K562 (cell line): ENCODE results near the gene PIP5K1B. TPM values are rescaled to one million over a fixed set of nuclear protein-coding genes. Genes with fewer than 3 reads are reported as not detected.

Source experiments
- DPF2 ChIP-seq: fragments of 450-650 bp; IDR thresholded peaks from 2 replicates; pipeline ENCODE4 v1.6.1; 2016
- HDAC1 ChIP-seq, 2 experiments: fragments of 450-650 bp; IDR thresholded peaks; 2 replicates each; pipeline ENCODE4 v1.6.1; 2016 to 2017; ENCODE audit warnings: inconsistent platforms in 1 of 2, mild to moderate bottlenecking in 1 of 2, moderate library complexity in 1 of 2
- HLTF ChIP-seq: fragments of 450-650 bp; IDR thresholded peaks from 2 replicates; pipeline ENCODE4 v1.6.1; 2016
- MECOM ChIP-seq: fragments of 250-450 bp; sonication (Bioruptor Pico); IDR thresholded peaks from 2 replicates; pipeline ENCODE4 v1.8.0; 2022; ENCODE audit warnings: inconsistent platforms
- MTA3 ChIP-seq: fragments of 450-650 bp; formaldehyde crosslinking; IDR thresholded peaks from 2 replicates; pipeline ENCODE4 v1.6.1; 2017; ENCODE audit warnings: mild to moderate bottlenecking, borderline replicate concordance
- MYNN ChIP-seq, 2 experiments: sonication (generic); formaldehyde crosslinking in 1 of 2; IDR thresholded peaks; 2 replicates each; pipeline versions ENCODE4 v1.5.0 to v1.6.1; 2016 to 2020; ENCODE audit warnings: antibody characterized with exemption in 1 of 2, missing genetic modification reagents in 1 of 2
- NFE2 ChIP-seq: IDR thresholded peaks from 2 replicates; pipeline ENCODE4 v1.6.1; 2014; ENCODE audit warnings: antibody characterized with exemption, low read depth
- POLR2A ChIP-seq: fragments of 450-650 bp; conservative IDR thresholded peaks from 2 replicates; pipeline ENCODE4 v1.6.1; 2016
- SMARCA4 ChIP-seq: fragments of 450-650 bp; IDR thresholded peaks from 2 replicates; pipeline ENCODE4 v1.6.1; 2016
- SP1 ChIP-seq: sonication (generic); formaldehyde crosslinking; IDR thresholded peaks from 2 replicates; pipeline ENCODE4 v1.8.1; 2022; ENCODE audit warnings: mild to moderate bottlenecking, missing genetic modification reagents
- TBL1XR1 ChIP-seq, 2 experiments: IDR thresholded peaks; 2 replicates each; pipeline ENCODE4 v1.6.1; 2012; ENCODE audit warnings: improper control_type of control experiment in 2 of 2, low read length in 2 of 2, mild to moderate bottlenecking in 1 of 2
- ZKSCAN3 ChIP-seq: fragments of 250-450 bp; sonication (Bioruptor Pico); IDR thresholded peaks from 2 replicates; pipeline ENCODE4 v1.4.0; 2020
- ZNF316 ChIP-seq: fragments of 450-650 bp; IDR thresholded peaks from 2 replicates; pipeline ENCODE4 v1.6.1; 2016
- ZNF707 ChIP-seq: fragments of 250-450 bp; sonication (Bioruptor Pico); conservative IDR thresholded peaks from 2 replicates; pipeline ENCODE4 v1.8.0; 2022; ENCODE audit warnings: inconsistent platforms, mild to moderate bottlenecking, moderate library complexity
- polyA plus RNA-seq, 8 experiments: library from polyadenylated mRNA; depleted of rRNA in 4 of 8; stranded (reverse) in 5 of 8; unstranded in 3 of 8; fragments of >200 nt; fragmentation: Nextera tagmentation in 2 of 8; fragmentation: Illumina TruSeq in 1 of 8; extraction: Ambion mirVana in 2 of 8; extraction: Trizol in 1 of 8; gene quantifications; 2 replicates each; pipeline versions ENCODE4 v1.2.1 to v1.2.3, GENCODE V29; 2011 to 2014; ENCODE audit warnings: inconsistent platforms in 1 of 8, missing spikeins in 1 of 8
- total RNA-seq, 7 experiments: library from RNA; depleted of rRNA in 6 of 7; stranded (reverse); fragments of >200 nt in 6 of 7; fragmentation: Illumina TruSeq in 2 of 7; extraction: Trizol in 2 of 7; gene quantifications; 2 replicates each; pipeline versions ENCODE4 v1.2.1 to v1.2.3, GENCODE V29; 2011 to 2021; ENCODE audit warnings: low replicate concordance in 1 of 7
- TF ChIP-seq, protein P1 (sequence below), 2 experiments: fragments of 450-650 bp; IDR thresholded peaks; 2 replicates each; pipeline ENCODE4 v1.6.1; 2016; ENCODE audit warnings: mild to moderate bottlenecking in 2 of 2, borderline replicate concordance in 1 of 2, low read depth in 1 of 2, moderate library complexity in 1 of 2
- TF ChIP-seq, protein P2 (sequence below): fragments of 450-650 bp; formaldehyde crosslinking; IDR thresholded peaks from 2 replicates; pipeline ENCODE4 v1.4.0; 2020; ENCODE audit warnings: mild to moderate bottlenecking, mixed read lengths
- TF ChIP-seq, protein P3 (sequence below): fragments of 450-650 bp; formaldehyde crosslinking; conservative IDR thresholded peaks from 2 replicates; pipeline ENCODE4 v1.4.0; 2022; ENCODE audit warnings: mild to moderate bottlenecking, missing genetic modification characterization
- TF ChIP-seq, protein P4 (sequence below): fragments of 250-450 bp; sonication (Bioruptor Pico); IDR thresholded peaks from 2 replicates; pipeline ENCODE4 v1.8.0; 2022; ENCODE audit warnings: moderate library complexity, mild to moderate bottlenecking, inconsistent platforms

Gene PIP5K1B
- total and polyA plus RNA-seq, 9 of the 15 experiments (the other 6 are each of a cell fraction or from before 2014, with no cell fraction given): 3.1 to 12.9 (median 7.4) TPM

DNA sequence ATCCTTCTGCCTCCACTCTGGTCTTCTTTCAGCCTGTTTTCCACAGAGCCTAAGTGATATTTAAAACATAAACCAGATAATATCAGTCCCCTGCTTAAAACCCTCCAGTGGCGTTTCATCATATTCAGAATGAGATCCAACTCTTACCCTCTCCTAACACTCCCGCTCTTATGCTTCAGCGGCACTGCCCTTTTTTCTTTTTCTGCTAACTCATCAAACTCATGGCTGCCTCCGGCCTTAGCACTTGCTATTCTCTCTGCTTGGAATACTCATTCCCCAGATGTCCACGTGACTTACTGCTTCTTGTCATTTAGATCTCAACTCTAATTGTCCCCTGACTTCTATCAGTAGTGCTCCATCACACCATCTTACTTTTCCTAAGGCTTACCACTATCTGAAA, 73.6 kb downstream of the PIP5K1B start (continued):
- TF ChIP-seq, protein P1, sequence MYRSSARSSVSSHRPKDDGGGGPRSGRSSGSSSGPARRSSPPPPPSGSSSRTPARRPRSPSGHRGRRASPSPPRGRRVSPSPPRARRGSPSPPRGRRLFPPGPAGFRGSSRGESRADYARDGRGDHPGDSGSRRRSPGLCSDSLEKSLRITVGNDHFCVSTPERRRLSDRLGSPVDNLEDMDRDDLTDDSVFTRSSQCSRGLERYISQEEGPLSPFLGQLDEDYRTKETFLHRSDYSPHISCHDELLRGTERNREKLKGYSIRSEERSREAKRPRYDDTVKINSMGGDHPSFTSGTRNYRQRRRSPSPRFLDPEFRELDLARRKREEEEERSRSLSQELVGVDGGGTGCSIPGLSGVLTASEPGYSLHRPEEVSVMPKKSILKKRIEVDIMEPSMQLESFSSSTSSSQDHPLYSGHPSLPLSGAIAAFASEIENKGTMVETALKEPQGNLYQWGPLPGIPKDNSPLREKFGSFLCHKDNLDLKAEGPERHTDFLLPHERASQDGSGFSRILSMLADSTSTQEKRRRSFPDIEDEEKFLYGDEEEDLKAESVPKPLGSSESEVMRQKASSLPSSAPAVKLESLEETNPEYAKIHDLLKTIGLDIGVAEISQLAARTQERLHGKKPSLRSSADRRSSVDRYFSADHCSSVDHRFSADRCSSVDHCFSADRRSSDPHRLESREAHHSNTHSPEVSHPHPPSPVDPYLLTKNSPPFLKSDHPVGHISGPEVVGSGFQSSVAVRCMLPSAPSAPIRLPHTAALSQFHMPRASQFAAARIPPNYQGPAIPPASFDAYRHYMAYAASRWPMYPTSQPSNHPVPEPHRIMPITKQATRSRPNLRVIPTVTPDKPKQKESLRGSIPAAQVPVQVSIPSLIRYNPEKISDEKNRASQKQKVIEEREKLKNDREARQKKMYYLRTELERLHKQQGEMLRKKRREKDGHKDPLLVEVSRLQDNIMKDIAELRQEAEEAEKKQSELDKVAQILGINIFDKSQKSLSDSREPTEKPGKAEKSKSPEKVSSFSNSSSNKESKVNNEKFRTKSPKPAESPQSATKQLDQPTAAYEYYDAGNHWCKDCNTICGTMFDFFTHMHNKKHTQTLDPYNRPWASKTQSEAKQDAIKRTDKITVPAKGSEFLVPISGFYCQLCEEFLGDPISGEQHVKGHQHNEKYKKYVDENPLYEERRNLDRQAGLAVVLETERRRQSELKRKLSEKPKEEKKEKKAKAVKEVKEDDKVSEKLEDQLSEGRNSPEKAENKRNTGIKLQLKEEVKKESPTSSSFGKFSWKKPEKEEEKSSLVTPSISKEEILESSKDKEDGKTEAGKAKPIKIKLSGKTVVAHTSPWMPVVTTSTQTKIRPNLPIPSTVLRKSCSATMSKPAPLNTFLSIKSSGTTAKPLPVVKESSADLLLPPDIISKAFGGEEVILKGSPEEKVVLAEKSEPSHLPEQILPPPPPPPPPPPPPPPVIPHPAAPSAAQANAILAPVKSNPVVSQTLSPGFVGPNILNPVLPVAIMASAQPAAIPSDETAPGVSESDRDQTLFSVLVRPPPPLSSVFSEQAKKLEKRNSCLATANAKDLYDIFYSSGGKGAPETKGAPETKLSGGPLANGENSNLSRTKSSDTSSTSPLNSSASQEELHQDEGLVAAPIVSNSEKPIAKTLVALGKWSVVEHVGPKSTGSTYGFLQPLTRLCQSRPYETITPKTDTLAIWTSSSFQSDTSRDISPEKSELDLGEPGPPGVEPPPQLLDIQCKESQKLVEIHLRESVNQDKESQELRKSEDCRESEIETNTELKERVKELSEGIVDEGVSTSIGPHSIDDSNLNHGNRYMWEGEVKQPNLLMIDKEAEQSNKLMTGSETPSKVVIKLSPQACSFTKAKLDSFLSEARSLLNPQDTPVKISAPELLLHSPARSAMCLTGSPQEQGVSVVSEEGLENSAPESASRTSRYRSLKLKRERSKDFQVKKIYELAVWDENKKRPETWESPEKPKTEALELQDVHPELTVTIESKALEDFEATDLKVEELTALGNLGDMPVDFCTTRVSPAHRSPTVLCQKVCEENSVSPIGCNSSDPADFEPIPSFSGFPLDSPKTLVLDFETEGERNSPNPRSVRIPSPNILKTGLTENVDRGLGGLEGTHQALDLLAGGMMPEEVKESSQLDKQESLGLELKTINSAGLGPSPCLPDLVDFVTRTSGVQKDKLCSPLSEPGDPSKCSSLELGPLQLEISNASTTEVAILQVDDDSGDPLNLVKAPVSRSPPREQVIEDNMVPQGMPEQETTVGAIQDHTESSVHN (IDR thresholded peaks at IDR 0.05; ENCODE audit: borderline replicate concordance in 1 of 2, low read depth in 1 of 2): peak in 1 of 2 experiments; percentile 60; a peak in 1 of 4 replicates
- TF ChIP-seq ZNF316 (peak; percentile 100), ZNF707 (CRISPR knock-in tag) (no peak), HDAC1 (IDR thresholded peaks at IDR 0.05) (peak in 1 of 2 experiments; percentile 68; a peak in 2 of 4 replicates), POLR2A (peak; percentile 54), SMARCA4 (peak; percentile 77), MYNN (IDR thresholded peaks at IDR 0.05) (no peak), MYNN (CRISPR knock-in tag; IDR thresholded peaks at IDR 0.05) (no peak), NFE2 (peak; percentile 85), MTA3 (0 out of 2 replicates have a peak, but pooled peaks have one; percentile 43), ZKSCAN3 (CRISPR knock-in tag) (no peak), DPF2 (peak; percentile 57; the same call in 1 of the 2 replicates), SP1 (0 out of 2 replicates have a peak, but pooled peaks have one; percentile 20), HLTF (0 out of 2 replicates have a peak, but pooled peaks have one; percentile 37), MECOM (CRISPR knock-in tag) (0 out of 2 replicates have a peak, but pooled peaks have one; percentile 19), TBL1XR1 (IDR thresholded peaks at IDR 0.05; ENCODE audit: low read length in 2 of 2) (peak in 1 of 2 experiments; percentile 16; a peak in 1 of 4 replicates)
- TF ChIP-seq, protein P2, sequence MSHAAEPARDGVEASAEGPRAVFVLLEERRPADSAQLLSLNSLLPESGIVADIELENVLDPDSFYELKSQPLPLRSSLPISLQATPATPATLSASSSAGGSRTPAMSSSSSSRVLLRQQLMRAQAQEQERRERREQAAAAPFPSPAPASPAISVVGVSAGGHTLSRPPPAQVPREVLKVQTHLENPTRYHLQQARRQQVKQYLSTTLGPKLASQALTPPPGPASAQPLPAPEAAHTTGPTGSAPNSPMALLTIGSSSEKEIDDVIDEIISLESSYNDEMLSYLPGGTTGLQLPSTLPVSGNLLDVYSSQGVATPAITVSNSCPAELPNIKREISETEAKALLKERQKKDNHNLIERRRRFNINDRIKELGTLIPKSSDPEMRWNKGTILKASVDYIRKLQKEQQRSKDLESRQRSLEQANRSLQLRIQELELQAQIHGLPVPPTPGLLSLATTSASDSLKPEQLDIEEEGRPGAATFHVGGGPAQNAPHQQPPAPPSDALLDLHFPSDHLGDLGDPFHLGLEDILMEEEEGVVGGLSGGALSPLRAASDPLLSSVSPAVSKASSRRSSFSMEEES (CRISPR knock-in tag): peak; percentile 77
- TF ChIP-seq, protein P3, sequence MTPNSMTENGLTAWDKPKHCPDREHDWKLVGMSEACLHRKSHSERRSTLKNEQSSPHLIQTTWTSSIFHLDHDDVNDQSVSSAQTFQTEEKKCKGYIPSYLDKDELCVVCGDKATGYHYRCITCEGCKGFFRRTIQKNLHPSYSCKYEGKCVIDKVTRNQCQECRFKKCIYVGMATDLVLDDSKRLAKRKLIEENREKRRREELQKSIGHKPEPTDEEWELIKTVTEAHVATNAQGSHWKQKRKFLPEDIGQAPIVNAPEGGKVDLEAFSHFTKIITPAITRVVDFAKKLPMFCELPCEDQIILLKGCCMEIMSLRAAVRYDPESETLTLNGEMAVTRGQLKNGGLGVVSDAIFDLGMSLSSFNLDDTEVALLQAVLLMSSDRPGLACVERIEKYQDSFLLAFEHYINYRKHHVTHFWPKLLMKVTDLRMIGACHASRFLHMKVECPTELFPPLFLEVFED: 0 out of 2 replicates have a peak, but pooled peaks have one; percentile 14
- TF ChIP-seq, protein P4, sequence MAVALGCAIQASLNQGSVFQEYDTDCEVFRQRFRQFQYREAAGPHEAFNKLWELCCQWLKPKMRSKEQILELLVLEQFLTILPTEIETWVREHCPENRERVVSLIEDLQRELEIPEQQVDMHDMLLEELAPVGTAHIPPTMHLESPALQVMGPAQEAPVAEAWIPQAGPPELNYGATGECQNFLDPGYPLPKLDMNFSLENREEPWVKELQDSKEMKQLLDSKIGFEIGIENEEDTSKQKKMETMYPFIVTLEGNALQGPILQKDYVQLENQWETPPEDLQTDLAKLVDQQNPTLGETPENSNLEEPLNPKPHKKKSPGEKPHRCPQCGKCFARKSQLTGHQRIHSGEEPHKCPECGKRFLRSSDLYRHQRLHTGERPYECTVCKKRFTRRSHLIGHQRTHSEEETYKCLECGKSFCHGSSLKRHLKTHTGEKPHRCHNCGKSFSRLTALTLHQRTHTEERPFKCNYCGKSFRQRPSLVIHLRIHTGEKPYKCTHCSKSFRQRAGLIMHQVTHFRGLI: no peak
